ENCODE results near the gene ZNF341. TPM values are rescaled to one million over a fixed set of nuclear protein-coding genes. Genes with fewer than 3 reads are reported as not detected.

Gene ZNF341
- total and polyA plus RNA-seq, 9 of the 15 experiments (the other 6 are each of a cell fraction or from before 2014, with no cell fraction given) = 0.08 to 2.6 (median 1.0) TPM

- TF ChIP-seq E2F5 (CRISPR knock-in tag; IDR thresholded peaks at IDR 0.05) (no peak; the same call in 1 of the 2 replicates), POLR3G (IDR thresholded peaks at IDR 0.05; ENCODE audit: extremely low read depth, insufficient read length, insufficient replicate concordance) (no peak), TSHZ1 (CRISPR knock-in tag; IDR thresholded peaks at IDR 0.05) (no peak), SMAD2 (IDR thresholded peaks at IDR 0.05; ENCODE audit: low read depth, low read length) (no peak), RBM25 (IDR thresholded peaks at IDR 0.05; ENCODE audit: low read depth, low read length, severe bottlenecking) (peak; percentile 59), IRF2 (CRISPR knock-in tag; IDR thresholded peaks at IDR 0.05) (no peak), ZNF23 (CRISPR knock-in tag; IDR thresholded peaks at IDR 0.05) (no peak), IRF9 (tag; IDR thresholded peaks at IDR 0.05) (no peak), LCOR (CRISPR knock-in tag; IDR thresholded peaks at IDR 0.05) (no peak), ZFP36 (IDR thresholded peaks at IDR 0.05; ENCODE audit: low read depth, low read length, partially characterized antibody) (peak; percentile 53), ZBTB9 (CRISPR knock-in tag; IDR thresholded peaks at IDR 0.05) (no peak; the same call in 1 of the 2 replicates), DDX20 (tag; IDR thresholded peaks at IDR 0.05; ENCODE audit: low read depth) (no peak), ELF4 (CRISPR knock-in tag; IDR thresholded peaks at IDR 0.05) (no peak), RERE (CRISPR knock-in tag; IDR thresholded peaks at IDR 0.05; ENCODE audit: borderline replicate concordance) (no peak)
Observed at GRCh38 chr20:33732166-33732970, 572 bp downstream of the ZNF341 start (continued).

All from K562 (cell line).